KMS-11 (cell line): ENCODE data around the gene IQGAP2.

ENCODE experiments used
- H2AFZ ChIP-seq: fragments of 200-600 bp; sonication (generic); 2 replicates; pipeline ENCODE4 v1.6.1; 2016; ENCODE audit warnings: antibody characterized with exemption, mixed run types, low read depth
- H3K27ac ChIP-seq: fragments of 200-600 bp; sonication (generic); 2 replicates; pipeline ENCODE4 v1.6.1; 2016; ENCODE audit warnings: mild to moderate bottlenecking, mixed run types
- H3K27me3 ChIP-seq: fragments of 200-600 bp; sonication (generic); 2 replicates; pipeline ENCODE4 v1.6.1; 2017; ENCODE audit warnings: mild to moderate bottlenecking, low read depth, mixed run types, moderate library complexity; ENCODE audit not compliant: insufficient read depth
- H3K36me3 ChIP-seq: fragments of 200-600 bp; sonication (generic); 2 replicates; pipeline ENCODE4 v1.6.1; 2017; ENCODE audit warnings: mild to moderate bottlenecking, mixed run types; ENCODE audit not compliant: insufficient read depth
- H3K4me1 ChIP-seq: fragments of 200-600 bp; sonication (generic); 2 replicates; pipeline ENCODE4 v1.6.1; 2016; ENCODE audit warnings: mild to moderate bottlenecking, low read depth, mixed run types; ENCODE audit not compliant: poor library complexity, severe bottlenecking
- H3K4me2 ChIP-seq: fragments of 200-600 bp; sonication (generic); 2 replicates; pipeline ENCODE4 v1.7.0; 2016; ENCODE audit warnings: mild to moderate bottlenecking, mixed run types
- H3K4me3 ChIP-seq: fragments of 200-600 bp; sonication (generic); IDR thresholded peaks from 2 replicates; pipeline ENCODE4 v1.6.1; 2017; ENCODE audit warnings: low read depth, low read length, mixed read lengths; ENCODE audit not compliant: insufficient read depth
- H3K79me2 ChIP-seq: fragments of 200-600 bp; sonication (generic); 2 replicates; pipeline ENCODE4 v1.6.1; 2016; ENCODE audit warnings: low read depth, mixed run types; ENCODE audit not compliant: insufficient read depth
- H3K9ac ChIP-seq: fragments of 200-600 bp; sonication (generic); 2 replicates; pipeline ENCODE4 v1.6.1; 2016; ENCODE audit warnings: mild to moderate bottlenecking, mixed run types
- H4K20me1 ChIP-seq: fragments of 200-600 bp; sonication (generic); 2 replicates; pipeline ENCODE4 v1.6.1; 2016; ENCODE audit warnings: mild to moderate bottlenecking, mixed run types; ENCODE audit not compliant: insufficient read depth
- CTCF ChIP-seq: fragments of 200-600 bp; sonication (generic); conservative IDR thresholded peaks from 2 replicates; pipeline ENCODE4 v1.6.1; 2017; ENCODE audit warnings: low read depth, mild to moderate bottlenecking, antibody characterized with exemption, low read length, moderate library complexity, mixed read lengths

The IQGAP2 gene

GRCh38 chr5:76649140-76649539 lies 246.1 kb downstream of the IQGAP2 start:
- Histone ChIP-seq H3K4me1 (no peaks in the 10 kb centered on the region), H4K20me1 (no peaks in the 10 kb centered on the region), H3K4me3 (no peak overlapping the region), H3K27me3 (no peaks in the 10 kb centered on the region), H3K79me2 (no peaks in the 10 kb centered on the region), H3K27ac (no peak overlapping the region), H2AFZ (no peak overlapping the region), H3K9ac (no peak overlapping the region), H3K36me3 (peaks cover 11% of the 10 kb centered on the region; the same call in 1 of the 2 replicates), H3K4me2 (no peak overlapping the region)
- no peak for TF ChIP-seq CTCF

GRCh38 chr5:76652809-76653414 lies 249.8 kb downstream of the IQGAP2 start:
- H3K27me3 ChIP-seq = no peaks in the 10 kb centered on the region
- H3K4me1 ChIP-seq = no peaks in the 10 kb centered on the region
- H4K20me1 ChIP-seq = no peaks in the 10 kb centered on the region
- TF ChIP-seq CTCF = no peak
- no peak overlapping the region for H3K4me3 ChIP-seq
- H3K79me2 ChIP-seq = no peaks in the 10 kb centered on the region
- no peak overlapping the region for H3K9ac ChIP-seq
- no peak overlapping the region for H3K4me2 ChIP-seq
- H3K36me3 ChIP-seq = peaks cover 12% of the 10 kb centered on the region; the same call in 1 of the 2 replicates
- no peak overlapping the region for H2AFZ ChIP-seq
- no peak overlapping the region for H3K27ac ChIP-seq

GRCh38 chr5:76657091-76657490 lies 254.0 kb downstream of the IQGAP2 start:
- TF ChIP-seq CTCF = no peak
- Histone ChIP-seq H3K9ac (no peak overlapping the region), H4K20me1 (no peaks in the 10 kb centered on the region), H3K4me3 (no peak overlapping the region), H3K4me1 (no peaks in the 10 kb centered on the region), H3K36me3 (peaks cover 6% of the 10 kb centered on the region; the same call in 1 of the 2 replicates), H3K27ac (no peak overlapping the region), H3K79me2 (no peaks in the 10 kb centered on the region), H3K27me3 (no peaks in the 10 kb centered on the region), H3K4me2 (no peak overlapping the region), H2AFZ (no peak overlapping the region)

GRCh38 chr5:76657683-76658311 lies 254.7 kb downstream of the IQGAP2 start:
- peaks cover 6% of the 10 kb centered on the region; the same call in 1 of the 2 replicates for H3K36me3 ChIP-seq
- no peak overlapping the region for H3K4me2 ChIP-seq
- no peak overlapping the region for H3K27ac ChIP-seq
- no peak for TF ChIP-seq CTCF
- no peak overlapping the region for H3K9ac ChIP-seq
- no peak overlapping the region for H2AFZ ChIP-seq
- H3K4me3 ChIP-seq = no peak overlapping the region
- no peaks in the 10 kb centered on the region for H4K20me1 ChIP-seq
- no peaks in the 10 kb centered on the region for H3K27me3 ChIP-seq
- no peaks in the 10 kb centered on the region for H3K79me2 ChIP-seq
- no peaks in the 10 kb centered on the region for H3K4me1 ChIP-seq
